Measurements from ENCODE around the gene HMX3. TPM values are rescaled to one million over a fixed set of nuclear protein-coding genes. Genes with fewer than 3 reads are reported as not detected.

The HMX3 gene
- total and polyA plus RNA-seq, 2 of the 13 experiments (the other 11 are each of a cell fraction or from before 2014, with no cell fraction given): not detected

DNA sequence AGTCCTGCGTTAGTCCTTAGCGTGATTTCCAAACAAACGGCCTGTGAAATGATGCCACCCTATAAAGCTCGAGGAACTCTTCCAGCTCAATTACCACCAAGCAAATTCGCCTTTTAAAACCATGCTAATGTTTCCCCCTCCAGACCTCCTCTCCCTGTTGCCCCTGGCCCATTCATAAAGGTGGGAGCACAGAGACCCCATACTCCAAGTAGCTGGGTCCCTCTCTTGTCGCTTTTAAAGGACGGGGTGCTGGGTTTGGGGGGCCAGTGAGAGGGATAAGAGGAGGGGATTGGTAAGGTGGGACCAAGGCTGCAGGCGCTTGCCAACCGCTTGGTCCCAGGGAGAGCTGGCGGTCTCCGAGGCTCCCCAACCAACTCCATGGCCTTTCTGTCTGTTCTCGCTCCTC is 13.4 kb downstream of the HMX3 start:
- peaks cover 42% of the 10 kb centered on the region for H3K4me1 ChIP-seq (ENCODE audit: insufficient read depth, low read length)
- ChIA-PET POLR2A (interaction anchor here (0.5 to 1.2 kb wide), 2 partner anchors 9 to 187 kb away, joined by 4 to 6 read pairs; no protein-coding TSS in a partner anchor), CTCF (ENCODE audit: low intra/inter-chr PET ratio, low total read pairs) (no interaction called here)
- H3K9me3 ChIP-seq (ENCODE audit: low read length): no peaks in the 10 kb centered on the region
- no peaks in the 10 kb centered on the region for H3K36me3 ChIP-seq (replicated peaks in 1 of 2; ENCODE audit: control insufficient read depth in 1 of 2, insufficient read depth in 2 of 2, low read length in 2 of 2)
- WGBS (ENCODE audit: low lambda C conversion rate): 23% methylated on average over 7 of the region's 12 CpGs
- peaks cover 29 to 92% of the 10 kb centered on the region in 2 experiments for H3K27me3 ChIP-seq (ENCODE audit: control insufficient read depth in 1 of 2, insufficient read depth in 2 of 2, low read length in 2 of 2)
- TF ChIP-seq EZH2 (conservative IDR thresholded peaks at IDR 0.05; ENCODE audit: low read depth, low read length): peak; percentile 94; the same call in 1 of the 2 replicates
- TF ChIP-seq, protein P1, sequence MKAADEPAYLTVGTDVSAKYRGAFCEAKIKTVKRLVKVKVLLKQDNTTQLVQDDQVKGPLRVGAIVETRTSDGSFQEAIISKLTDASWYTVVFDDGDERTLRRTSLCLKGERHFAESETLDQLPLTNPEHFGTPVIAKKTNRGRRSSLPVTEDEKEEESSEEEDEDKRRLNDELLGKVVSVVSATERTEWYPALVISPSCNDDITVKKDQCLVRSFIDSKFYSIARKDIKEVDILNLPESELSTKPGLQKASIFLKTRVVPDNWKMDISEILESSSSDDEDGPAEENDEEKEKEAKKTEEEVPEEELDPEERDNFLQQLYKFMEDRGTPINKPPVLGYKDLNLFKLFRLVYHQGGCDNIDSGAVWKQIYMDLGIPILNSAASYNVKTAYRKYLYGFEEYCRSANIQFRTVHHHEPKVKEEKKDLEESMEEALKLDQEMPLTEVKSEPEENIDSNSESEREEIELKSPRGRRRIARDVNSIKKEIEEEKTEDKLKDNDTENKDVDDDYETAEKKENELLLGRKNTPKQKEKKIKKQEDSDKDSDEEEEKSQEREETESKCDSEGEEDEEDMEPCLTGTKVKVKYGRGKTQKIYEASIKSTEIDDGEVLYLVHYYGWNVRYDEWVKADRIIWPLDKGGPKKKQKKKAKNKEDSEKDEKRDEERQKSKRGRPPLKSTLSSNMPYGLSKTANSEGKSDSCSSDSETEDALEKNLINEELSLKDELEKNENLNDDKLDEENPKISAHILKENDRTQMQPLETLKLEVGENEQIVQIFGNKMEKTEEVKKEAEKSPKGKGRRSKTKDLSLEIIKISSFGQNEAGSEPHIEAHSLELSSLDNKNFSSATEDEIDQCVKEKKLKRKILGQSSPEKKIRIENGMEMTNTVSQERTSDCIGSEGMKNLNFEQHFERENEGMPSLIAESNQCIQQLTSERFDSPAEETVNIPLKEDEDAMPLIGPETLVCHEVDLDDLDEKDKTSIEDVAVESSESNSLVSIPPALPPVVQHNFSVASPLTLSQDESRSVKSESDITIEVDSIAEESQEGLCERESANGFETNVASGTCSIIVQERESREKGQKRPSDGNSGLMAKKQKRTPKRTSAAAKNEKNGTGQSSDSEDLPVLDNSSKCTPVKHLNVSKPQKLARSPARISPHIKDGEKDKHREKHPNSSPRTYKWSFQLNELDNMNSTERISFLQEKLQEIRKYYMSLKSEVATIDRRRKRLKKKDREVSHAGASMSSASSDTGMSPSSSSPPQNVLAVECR (CRISPR knock-in tag; IDR thresholded peaks at IDR 0.05; ENCODE audit: borderline replicate concordance): no peak
- DNase-seq (ENCODE audit: low spot score) (no peak), FAIRE-seq (no peak), ATAC-seq (no peak)
- in situ Hi-C loops (cut with HindIII; ENCODE audit: extremely low pct_ligation_motif_present, low pct_unique_long_range_greater_than_20kb) (no loop called here), intact Hi-C loops (cut with micrococcal nuclease; ENCODE audit: unreplicated experiment) (no loop called here)
- no peaks in the 10 kb centered on the region for H3K79me2 ChIP-seq (ENCODE audit: insufficient read depth, low read length)
- H4K20me1 ChIP-seq (ENCODE audit: insufficient read depth, low read length): 0 out of 2 replicates have a peak, but pooled peaks cover 2% of the 10 kb centered on the region
- H3K27ac ChIP-seq (ENCODE audit: extremely low read length, insufficient read depth, low read length): no peak overlapping the region
- peak overlapping the region; percentile 63 for H3K4me2 ChIP-seq (ENCODE audit: low read depth, low read length)
- H3K4me3 ChIP-seq (replicated peaks in 1 of 3; ENCODE audit: insufficient read depth in 1 of 3, low read depth in 2 of 3, low read length in 3 of 3): peak overlapping the region in 2 of 3 experiments; percentile 22 to 48; a peak in 3 of 6 replicates
- BruUV-seq (replicated peaks): no TSS peak
- no peak overlapping the region for H2AFZ ChIP-seq (ENCODE audit: low read length)
- H3K9ac ChIP-seq (ENCODE audit: insufficient read depth, low read depth, low read length): no peak overlapping the region
